ENCODE measurements around the gene ACP7.

- TF ChIP-seq CTCF (IDR thresholded peaks at IDR 0.05) (no peak), POLR2A (IDR thresholded peaks at IDR 0.05; ENCODE audit: low read length) (no peak), RAD21 (conservative IDR thresholded peaks at IDR 0.05 in 1 of 2, IDR thresholded peaks at IDR 0.05 in 1 of 2) (no peak), REST (IDR thresholded peaks at IDR 0.05) (no peak), TP53 (CRISPR knock-in tag; IDR thresholded peaks at IDR 0.05) (no peak), KDM1A (IDR thresholded peaks at IDR 0.05; ENCODE audit: low read depth) (no peak), KDM5A (IDR thresholded peaks at IDR 0.05) (no peak)
These were observed 24.0 kb upstream of the ACP7 start for GRCh38 chr19:39060171-39060570.

Measured in A549 (cell line).